ENCODE data around the gene TRAPPC12. TPM values are rescaled to one million over a fixed set of nuclear protein-coding genes. Genes with fewer than 3 reads are reported as not detected.

TRAPPC12 gene
- total RNA-seq, 4 donors from 2014 or later: 36.6 to 57.4 (median 53.1) TPM

GRCh38 chr2:3476321-3476984, 97.0 kb downstream of the TRAPPC12 start:
- Histone ChIP-seq H3K36me3 (peaks cover 0 to 14% of the 10 kb centered on the region in 2 donors), H3K4me3 (peak overlapping the region in 3 of 4 donors; percentile 16 to 36 (median 23)), H3K27me3 (no peaks in the 10 kb centered on the region), H3K9me3 (no peaks in the 10 kb centered on the region), H3K27ac (peak overlapping the region; percentile 83 to 99 (median 92)), H3K4me1 (peaks cover 30 to 49% of the 10 kb centered on the region in 2 donors)
- peak; percentile 84 to 96 for ATAC-seq
- DNase-seq: peak; percentile 59 to 70
- TF ChIP-seq POLR2A (IDR thresholded peaks at IDR 0.05) (peak in 1 of 2 donors; percentile 19), CTCF (IDR thresholded peaks at IDR 0.05 in 4 of 5, conservative IDR thresholded peaks at IDR 0.05 in 1 of 5) (no peak)
- in situ Hi-C loops (cut with MboI; ENCODE audit: low sequenced_read_pairs in 4 of 4) (no loop called here), intact Hi-C loops (cut with DNase I; ENCODE audit: low total_unique reads) (loop anchor here (1.0 to 10.0 kb wide), 2 partner anchors 42 to 632 kb away; no protein-coding TSS in a partner anchor)

- peak overlapping the region in 1 of 4 donors; percentile 23 for H3K4me3 ChIP-seq
- H3K27ac ChIP-seq: peak overlapping the region; percentile 83 to 99 (median 92)
- DNase-seq (no peak), ATAC-seq (no peak)
- intact Hi-C loops (cut with DNase I; ENCODE audit: low total_unique reads) (loop anchor here (1.0 to 10.0 kb wide), 2 partner anchors 41 to 632 kb away; no protein-coding TSS in a partner anchor), in situ Hi-C loops (cut with MboI; ENCODE audit: low sequenced_read_pairs in 4 of 4) (no loop called here)
- no peaks in the 10 kb centered on the region for H3K9me3 ChIP-seq
- H3K27me3 ChIP-seq: no peaks in the 10 kb centered on the region
- peaks cover 0 to 14% of the 10 kb centered on the region in 2 donors for H3K36me3 ChIP-seq
- H3K4me1 ChIP-seq: peaks cover 25 to 44% of the 10 kb centered on the region in 2 donors
- TF ChIP-seq POLR2A (IDR thresholded peaks at IDR 0.05) (no peak), CTCF (IDR thresholded peaks at IDR 0.05 in 4 of 5, conservative IDR thresholded peaks at IDR 0.05 in 1 of 5) (no peak)
Measured at GRCh38 chr2:3476985-3477327, 97.5 kb downstream of the TRAPPC12 start.

- peaks cover 16 to 27% of the 10 kb centered on the region in 2 donors for H3K4me1 ChIP-seq
- no peak for DNase-seq
- no peaks in the 10 kb centered on the region for H3K27me3 ChIP-seq
- intact Hi-C loops (cut with DNase I; ENCODE audit: low total_unique reads) (loop anchor here (10.0 kb wide), 1 partner anchor 634 kb away; no protein-coding TSS in a partner anchor), in situ Hi-C loops (cut with MboI; ENCODE audit: low sequenced_read_pairs in 4 of 4) (no loop called here)
- no peak overlapping the region for H3K27ac ChIP-seq
- H3K4me3 ChIP-seq: no peak overlapping the region
- TF ChIP-seq POLR2A (IDR thresholded peaks at IDR 0.05) (no peak), CTCF (IDR thresholded peaks at IDR 0.05 in 4 of 5, conservative IDR thresholded peaks at IDR 0.05 in 1 of 5) (no peak)
- peaks cover 0 to 14% of the 10 kb centered on the region in 2 donors for H3K36me3 ChIP-seq
- no peaks in the 10 kb centered on the region for H3K9me3 ChIP-seq
- no peak for ATAC-seq
Measured at GRCh38 chr2:3478846-3479385, 99.4 kb downstream of the TRAPPC12 start.

- intact Hi-C loops (cut with DNase I; ENCODE audit: low total_unique reads): loop anchor here (10.0 kb wide), 1 partner anchor 635 kb away; no protein-coding TSS in a partner anchor
- Histone ChIP-seq H3K4me1 (peaks cover 16 to 27% of the 10 kb centered on the region in 2 donors), H3K4me3 (no peak overlapping the region), H3K27ac (no peak overlapping the region), H3K27me3 (no peaks in the 10 kb centered on the region), H3K9me3 (no peaks in the 10 kb centered on the region), H3K36me3 (peaks cover 0 to 14% of the 10 kb centered on the region in 2 donors)
- TF ChIP-seq POLR2A (IDR thresholded peaks at IDR 0.05) (no peak), CTCF (IDR thresholded peaks at IDR 0.05 in 4 of 5, conservative IDR thresholded peaks at IDR 0.05 in 1 of 5) (no peak)
- ATAC-seq: no peak
- DNase-seq: no peak
- in situ Hi-C loops (cut with MboI; ENCODE audit: low sequenced_read_pairs in 4 of 4): no loop called here
Measured at GRCh38 chr2:3479430-3480320, 100.2 kb downstream of the TRAPPC12 start.
